Measurements from ENCODE around the gene PHACTR3.

PHACTR3 gene

GRCh38 chr20:59777814-59778575 is 173.7 kb downstream of the PHACTR3 start:
- DNase-seq (ENCODE audit: low read depth): no peak

GRCh38 chr20:59778615-59779200 is 174.4 kb downstream of the PHACTR3 start:
- DNase-seq (ENCODE audit: low read depth): no peak

- DNase-seq (ENCODE audit: low read depth): no peak
These were observed 175.5 kb downstream of the PHACTR3 start for GRCh38 chr20:59779656-59780380.

GRCh38 chr20:59780494-59781185 is 176.3 kb downstream of the PHACTR3 start:
- DNase-seq (ENCODE audit: low read depth): no peak

GRCh38 chr20:59781226-59781625 is 176.9 kb downstream of the PHACTR3 start:
- no peak for DNase-seq (ENCODE audit: low read depth)

- DNase-seq (ENCODE audit: low read depth): no peak
These were observed 178.8 kb downstream of the PHACTR3 start for GRCh38 chr20:59782986-59783640.

GRCh38 chr20:59783641-59784010 is 179.3 kb downstream of the PHACTR3 start:
- DNase-seq (ENCODE audit: low read depth): no peak

- no peak for DNase-seq (ENCODE audit: low read depth)
These were observed 180.0 kb downstream of the PHACTR3 start for GRCh38 chr20:59784365-59784764.

GRCh38 chr20:59784791-59785668 is 180.7 kb downstream of the PHACTR3 start:
- no peak for DNase-seq (ENCODE audit: low read depth)

- DNase-seq (ENCODE audit: low read depth): no peak
These were observed 181.3 kb downstream of the PHACTR3 start for GRCh38 chr20:59785669-59785959.

- DNase-seq (ENCODE audit: low read depth): no peak
These were observed 181.9 kb downstream of the PHACTR3 start for GRCh38 chr20:59785986-59786795.

- DNase-seq (ENCODE audit: low read depth): no peak
These were observed 182.6 kb downstream of the PHACTR3 start for GRCh38 chr20:59786801-59787537.

- no peak for DNase-seq (ENCODE audit: low read depth)
These were observed 183.2 kb downstream of the PHACTR3 start for GRCh38 chr20:59787538-59787890.

- no peak for DNase-seq (ENCODE audit: low read depth)
These were observed 183.9 kb downstream of the PHACTR3 start for GRCh38 chr20:59788196-59788735.

GRCh38 chr20:59788811-59789397 is 184.6 kb downstream of the PHACTR3 start:
- no peak for DNase-seq (ENCODE audit: low read depth)

- DNase-seq (ENCODE audit: low read depth): no peak
These were observed 185.3 kb downstream of the PHACTR3 start for GRCh38 chr20:59789686-59790085.

- no peak for DNase-seq (ENCODE audit: low read depth)
These were observed 186.0 kb downstream of the PHACTR3 start for GRCh38 chr20:59790346-59790745.

GRCh38 chr20:59792300-59792699 is 188.0 kb downstream of the PHACTR3 start:
- DNase-seq (ENCODE audit: low read depth): no peak

- DNase-seq (ENCODE audit: low read depth): no peak
These were observed 190.2 kb downstream of the PHACTR3 start for GRCh38 chr20:59794555-59794954.

Measured in T follicular helper cell (primary cell).